ENCODE results near the gene RHBG.
A peak's percentile ranks its signal among the peaks of the same experiment; 100 is the strongest.
"Not testable (repeated sequence)": the region's sequence is repeated elsewhere in the genome, so short reads cannot be mapped to it uniquely, and the experiment has no call there.

The RHBG gene

DNA sequence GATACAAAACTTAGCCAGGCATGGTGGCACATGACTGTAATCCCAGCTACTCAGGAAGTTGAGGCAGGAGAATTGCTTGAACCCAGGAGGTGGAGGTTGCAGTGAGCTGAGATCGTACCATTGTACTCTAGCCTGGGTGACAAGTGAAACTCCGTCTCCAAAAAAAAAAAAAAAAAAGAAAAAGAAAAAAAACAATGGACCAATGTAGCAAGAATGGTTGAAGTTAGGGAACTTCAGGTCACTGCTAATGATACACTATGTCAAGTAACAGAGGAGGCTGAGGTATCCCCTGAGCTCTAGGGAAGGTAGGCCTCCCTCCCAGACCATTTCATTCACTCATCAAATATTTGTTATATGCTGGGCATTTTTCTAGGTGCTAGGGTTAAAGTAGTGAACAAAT, 23.0 kb upstream of the RHBG start:
- not testable (repeated sequence) for H3K4me3 ChIP-seq (ENCODE audit: low read length); H3K9ac ChIP-seq (ENCODE audit: low read length); H3K4me1 ChIP-seq (ENCODE audit: control insufficient read depth, low read depth, low read length); H3K27ac ChIP-seq (ENCODE audit: low read length); H3K36me3 ChIP-seq (ENCODE audit: control insufficient read depth, low read depth, low read length); H3K9me3 ChIP-seq (ENCODE audit: control insufficient read depth, low read depth, low read length); H3K27me3 ChIP-seq (ENCODE audit: control insufficient read depth, insufficient read depth, low read length)

DNA sequence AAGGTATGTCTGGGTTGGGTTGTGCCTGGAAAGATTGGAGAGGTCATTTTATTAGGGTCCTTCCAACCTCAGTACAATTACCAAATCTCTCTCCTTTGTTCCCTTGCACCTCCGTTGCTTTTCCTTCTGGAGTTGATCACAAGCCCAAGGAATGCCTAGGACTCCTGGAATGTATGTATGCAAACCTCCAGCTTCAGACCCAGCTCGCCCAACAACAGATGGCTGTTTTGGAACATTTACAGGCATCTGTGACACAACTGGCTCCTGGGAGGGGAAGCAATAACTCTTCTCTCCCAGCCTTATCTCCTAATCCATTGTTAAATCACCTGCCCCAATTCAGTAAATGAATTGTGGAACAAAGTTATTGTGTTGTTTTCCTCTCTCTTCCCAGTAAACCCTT, 22.4 kb upstream of the RHBG start:
- H3K4me3 ChIP-seq (ENCODE audit: low read length) = no peak overlapping the region
- H3K27me3 ChIP-seq (ENCODE audit: control insufficient read depth, insufficient read depth, low read length) = no peaks in the 10 kb centered on the region
- no peak overlapping the region for H3K9ac ChIP-seq (ENCODE audit: low read length)
- H3K36me3 ChIP-seq (ENCODE audit: control insufficient read depth, low read depth, low read length) = no peaks in the 10 kb centered on the region
- H3K4me1 ChIP-seq (ENCODE audit: control insufficient read depth, low read depth, low read length) = no peaks in the 10 kb centered on the region
- H3K9me3 ChIP-seq (ENCODE audit: control insufficient read depth, low read depth, low read length) = no peaks in the 10 kb centered on the region
- no peak overlapping the region for H3K27ac ChIP-seq (ENCODE audit: low read length)

DNA sequence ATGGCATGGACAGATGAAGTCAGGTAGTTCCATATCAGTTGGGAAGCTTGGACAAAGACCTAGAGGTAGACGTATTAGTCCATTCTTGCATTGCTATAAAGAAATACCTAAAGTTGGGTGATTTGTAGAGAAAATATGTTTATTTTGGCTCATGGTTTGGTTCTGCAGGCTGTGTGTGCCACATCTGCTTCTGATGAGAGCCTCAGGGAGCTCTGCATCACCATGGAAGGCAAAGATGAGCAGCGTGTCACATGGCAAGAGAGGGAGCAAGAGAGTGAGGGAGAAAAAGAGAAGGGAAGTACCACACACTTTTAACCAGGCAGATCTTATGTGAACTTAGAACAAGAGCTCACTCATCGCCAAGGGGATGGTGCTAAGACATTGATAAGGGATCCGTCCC, 21.7 kb upstream of the RHBG start:
- Histone ChIP-seq H3K9ac (ENCODE audit: low read length) (no peak overlapping the region), H3K27me3 (ENCODE audit: control insufficient read depth, insufficient read depth, low read length) (no peaks in the 10 kb centered on the region), H3K9me3 (ENCODE audit: control insufficient read depth, low read depth, low read length) (no peaks in the 10 kb centered on the region), H3K27ac (ENCODE audit: low read length) (no peak overlapping the region), H3K4me1 (ENCODE audit: control insufficient read depth, low read depth, low read length) (no peaks in the 10 kb centered on the region), H3K4me3 (ENCODE audit: low read length) (no peak overlapping the region), H3K36me3 (ENCODE audit: control insufficient read depth, low read depth, low read length) (no peaks in the 10 kb centered on the region)

DNA sequence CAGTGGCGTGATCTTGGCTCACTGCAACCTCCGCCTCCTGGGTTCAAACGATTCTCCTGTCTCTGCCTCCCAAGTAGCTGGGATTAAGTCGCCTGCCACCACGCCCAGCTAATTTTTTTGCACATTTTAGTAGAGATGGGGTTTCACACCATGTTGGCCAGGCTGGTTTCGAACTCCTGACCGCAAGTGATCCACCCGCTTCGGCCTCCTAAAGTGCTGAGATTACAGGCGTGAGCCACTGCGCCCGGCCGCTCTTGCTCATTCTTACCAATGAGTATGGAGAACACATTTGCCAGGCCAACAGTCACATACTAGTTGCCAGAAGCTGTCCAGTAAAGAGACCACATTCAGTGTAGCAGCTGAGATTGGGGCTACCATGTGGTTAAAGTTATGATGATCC, 16.5 kb upstream of the RHBG start:
- not testable (repeated sequence) for H3K36me3 ChIP-seq (ENCODE audit: control insufficient read depth, low read depth, low read length); H3K9me3 ChIP-seq (ENCODE audit: control insufficient read depth, low read depth, low read length); H3K4me3 ChIP-seq (ENCODE audit: low read length); H3K9ac ChIP-seq (ENCODE audit: low read length); H3K27me3 ChIP-seq (ENCODE audit: control insufficient read depth, insufficient read depth, low read length); H3K4me1 ChIP-seq (ENCODE audit: control insufficient read depth, low read depth, low read length); H3K27ac ChIP-seq (ENCODE audit: low read length)

DNA sequence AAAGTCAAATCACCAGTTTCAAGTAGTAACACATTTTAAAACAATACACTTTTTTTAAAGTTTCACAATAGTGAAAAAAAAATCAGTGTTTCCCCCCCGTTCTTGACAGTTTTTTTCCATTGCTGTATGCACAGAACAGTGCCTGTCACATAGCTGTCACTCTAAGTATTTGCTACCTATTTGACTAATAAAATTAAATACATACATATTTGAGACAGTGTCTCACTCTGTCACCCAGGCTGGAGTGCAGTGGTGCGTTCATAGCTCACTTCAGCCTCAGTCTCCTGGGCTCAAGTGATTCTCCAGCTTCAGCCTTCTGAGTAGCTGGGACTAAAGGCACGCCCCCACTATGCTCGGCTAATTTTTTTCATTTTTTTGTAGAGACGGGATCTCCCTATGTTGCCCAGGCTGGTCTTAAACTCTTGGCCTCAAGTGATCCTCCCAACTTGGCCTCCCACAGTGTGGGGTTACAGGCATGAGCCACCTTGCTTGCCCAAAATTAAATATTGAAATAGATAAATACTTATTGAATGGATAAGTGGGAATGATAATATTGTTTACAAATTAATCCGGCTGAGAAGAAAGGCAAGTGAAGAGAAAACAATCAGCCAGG, 12.6 kb upstream of the RHBG start:
- no peak overlapping the region for H3K9ac ChIP-seq (ENCODE audit: low read length)
- peaks cover 5% of the 10 kb centered on the region for H3K4me1 ChIP-seq (ENCODE audit: control insufficient read depth, low read depth, low read length)
- H3K9me3 ChIP-seq (ENCODE audit: control insufficient read depth, low read depth, low read length) = no peaks in the 10 kb centered on the region
- H3K27me3 ChIP-seq (ENCODE audit: control insufficient read depth, insufficient read depth, low read length) = peaks cover 5% of the 10 kb centered on the region
- H3K36me3 ChIP-seq (ENCODE audit: control insufficient read depth, low read depth, low read length) = no peaks in the 10 kb centered on the region
- H3K4me3 ChIP-seq (ENCODE audit: low read length) = no peak overlapping the region
- no peak overlapping the region for H3K27ac ChIP-seq (ENCODE audit: low read length)

DNA sequence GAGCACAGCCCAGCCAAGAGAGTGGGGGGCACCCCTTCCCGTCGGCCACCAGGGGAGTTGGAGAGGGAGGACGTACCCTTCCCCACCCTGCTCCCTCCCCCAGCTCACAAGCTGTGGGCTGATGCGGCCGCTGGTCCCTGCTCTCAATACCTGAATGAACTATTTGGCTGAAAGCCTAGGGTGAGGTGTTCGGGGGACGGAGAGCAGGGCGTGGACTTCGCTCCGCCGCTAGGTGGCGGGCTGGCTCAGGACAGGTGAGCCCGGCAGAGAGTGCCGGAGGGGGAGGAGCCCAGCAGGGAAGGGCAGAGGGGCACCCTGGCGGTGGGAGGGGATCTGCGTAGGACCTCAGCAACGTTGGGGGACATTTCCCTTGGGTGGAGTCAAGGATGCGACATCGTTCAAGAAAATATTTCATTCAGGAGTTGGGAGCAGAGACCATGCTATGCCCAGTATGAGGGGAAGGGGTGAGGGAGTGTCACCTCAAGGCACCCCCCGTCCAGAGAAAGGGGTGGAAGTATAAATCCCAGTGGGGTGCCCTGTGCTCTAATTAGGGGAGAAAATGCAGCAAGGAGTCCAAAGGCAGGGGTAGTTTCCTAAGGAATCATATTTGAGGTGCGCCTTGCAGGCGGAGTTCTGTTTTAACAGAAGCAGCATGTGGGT, 12.0 kb upstream of the RHBG start:
- H3K36me3 ChIP-seq (ENCODE audit: control insufficient read depth, low read depth, low read length) = no peaks in the 10 kb centered on the region
- H3K27ac ChIP-seq (ENCODE audit: low read length) = no peak overlapping the region
- no peaks in the 10 kb centered on the region for H3K9me3 ChIP-seq (ENCODE audit: control insufficient read depth, low read depth, low read length)
- peaks cover 5% of the 10 kb centered on the region for H3K27me3 ChIP-seq (ENCODE audit: control insufficient read depth, insufficient read depth, low read length)
- H3K9ac ChIP-seq (ENCODE audit: low read length) = no peak overlapping the region
- H3K4me3 ChIP-seq (ENCODE audit: low read length) = peak overlapping the region; percentile 73
- peaks cover 5% of the 10 kb centered on the region for H3K4me1 ChIP-seq (ENCODE audit: control insufficient read depth, low read depth, low read length)

DNA sequence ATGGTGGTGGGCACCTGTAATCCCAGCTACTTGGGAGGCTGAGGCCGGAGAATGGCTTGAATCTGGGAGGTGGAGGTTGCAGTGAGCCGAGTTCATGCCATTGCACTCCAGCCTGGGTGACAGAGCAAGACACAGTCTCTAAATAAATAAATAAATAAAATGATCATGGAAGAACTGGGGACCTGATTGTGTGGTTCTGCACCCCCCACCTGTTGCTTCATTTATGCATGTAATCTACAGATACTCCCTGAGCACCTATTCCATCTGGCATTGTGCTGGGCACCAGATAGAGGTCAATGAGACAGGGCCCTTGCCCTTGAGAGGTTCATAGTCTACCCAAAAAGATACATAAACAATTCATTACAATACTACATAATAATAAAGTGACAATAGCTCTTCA, 11.0 kb upstream of the RHBG start:
- Histone ChIP-seq H3K4me1 (ENCODE audit: control insufficient read depth, low read depth, low read length) (peaks cover 5% of the 10 kb centered on the region), H3K9ac (ENCODE audit: low read length) (no peak overlapping the region), H3K4me3 (ENCODE audit: low read length) (no peak overlapping the region), H3K27ac (ENCODE audit: low read length) (no peak overlapping the region), H3K9me3 (ENCODE audit: control insufficient read depth, low read depth, low read length) (no peaks in the 10 kb centered on the region), H3K27me3 (ENCODE audit: control insufficient read depth, insufficient read depth, low read length) (peaks cover 5% of the 10 kb centered on the region), H3K36me3 (ENCODE audit: control insufficient read depth, low read depth, low read length) (no peaks in the 10 kb centered on the region)

DNA sequence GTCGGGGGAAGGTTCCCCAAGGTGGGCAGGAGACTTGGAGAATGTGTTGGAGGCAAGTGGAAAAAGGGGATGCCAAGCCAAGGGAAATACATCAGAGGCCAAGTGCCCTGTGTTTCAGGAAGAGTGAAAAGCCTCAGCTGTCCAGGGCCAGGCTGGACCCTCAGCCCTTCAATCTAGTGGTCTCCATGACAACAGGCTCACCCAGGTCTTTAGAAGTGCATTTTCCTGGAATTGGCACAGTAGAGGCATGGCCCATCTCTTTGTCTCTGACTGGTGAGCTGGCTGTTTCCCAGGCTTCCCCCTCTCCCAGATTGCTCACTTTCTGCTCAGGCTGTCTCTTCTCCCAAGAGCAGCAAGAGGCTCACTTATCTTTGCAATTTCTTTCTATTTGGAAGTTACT, 10.4 kb upstream of the RHBG start:
- no peak overlapping the region for H3K27ac ChIP-seq (ENCODE audit: low read length)
- H3K36me3 ChIP-seq (ENCODE audit: control insufficient read depth, low read depth, low read length) = no peaks in the 10 kb centered on the region
- peaks cover 5% of the 10 kb centered on the region for H3K4me1 ChIP-seq (ENCODE audit: control insufficient read depth, low read depth, low read length)
- H3K9ac ChIP-seq (ENCODE audit: low read length) = no peak overlapping the region
- H3K4me3 ChIP-seq (ENCODE audit: low read length) = no peak overlapping the region
- no peaks in the 10 kb centered on the region for H3K9me3 ChIP-seq (ENCODE audit: control insufficient read depth, low read depth, low read length)
- H3K27me3 ChIP-seq (ENCODE audit: control insufficient read depth, insufficient read depth, low read length) = peaks cover 5% of the 10 kb centered on the region

DNA sequence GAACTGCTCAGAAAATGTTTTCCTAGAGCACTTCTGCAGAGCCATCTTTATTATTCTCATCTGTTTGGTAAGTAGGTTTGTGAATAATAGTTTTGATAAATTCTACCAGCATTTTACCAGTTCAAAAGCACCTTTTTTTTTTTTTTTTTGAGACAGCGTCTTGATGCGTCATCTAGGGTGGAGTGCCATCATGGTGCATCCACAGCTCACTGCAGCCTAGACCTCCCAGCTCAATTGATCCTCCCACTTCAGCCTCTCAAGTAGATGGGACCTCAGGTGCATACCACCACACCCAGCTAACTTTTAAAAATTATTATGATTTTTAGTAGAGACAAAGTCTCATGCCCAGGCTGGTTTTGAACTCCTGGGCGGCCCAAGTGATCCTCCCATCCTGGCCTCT, 9.8 kb upstream of the RHBG start:
- no peak overlapping the region for H3K27ac ChIP-seq (ENCODE audit: low read length)
- H3K9me3 ChIP-seq (ENCODE audit: control insufficient read depth, low read depth, low read length) = no peaks in the 10 kb centered on the region
- H3K27me3 ChIP-seq (ENCODE audit: control insufficient read depth, insufficient read depth, low read length) = peaks cover 5% of the 10 kb centered on the region
- no peak overlapping the region for H3K9ac ChIP-seq (ENCODE audit: low read length)
- no peaks in the 10 kb centered on the region for H3K36me3 ChIP-seq (ENCODE audit: control insufficient read depth, low read depth, low read length)
- H3K4me1 ChIP-seq (ENCODE audit: control insufficient read depth, low read depth, low read length) = peaks cover 5% of the 10 kb centered on the region
- no peak overlapping the region for H3K4me3 ChIP-seq (ENCODE audit: low read length)

DNA sequence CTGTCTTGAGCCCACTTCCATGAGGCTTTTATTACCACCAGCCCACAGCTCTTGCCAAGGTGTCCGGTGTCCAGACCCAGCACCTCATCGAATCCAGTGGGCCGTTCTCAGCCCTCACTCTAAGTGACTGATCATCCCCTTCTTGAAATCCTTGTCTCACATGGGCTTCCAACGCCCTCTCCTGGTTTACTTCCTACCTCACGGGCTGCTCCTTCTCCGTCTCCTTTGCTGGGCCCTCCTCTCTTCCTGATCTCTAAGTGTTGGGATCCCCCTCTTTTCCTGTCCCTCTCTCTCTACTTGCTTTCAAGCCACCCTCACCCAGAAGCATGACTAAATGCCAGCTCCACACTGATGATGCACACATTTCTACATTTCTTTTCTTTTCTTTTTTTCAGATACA, 9.0 kb upstream of the RHBG start:
- H3K4me3 ChIP-seq (ENCODE audit: low read length) = no peak overlapping the region
- no peaks in the 10 kb centered on the region for H3K36me3 ChIP-seq (ENCODE audit: control insufficient read depth, low read depth, low read length)
- H3K9me3 ChIP-seq (ENCODE audit: control insufficient read depth, low read depth, low read length) = no peaks in the 10 kb centered on the region
- H3K27me3 ChIP-seq (ENCODE audit: control insufficient read depth, insufficient read depth, low read length) = peaks cover 5% of the 10 kb centered on the region
- no peak overlapping the region for H3K9ac ChIP-seq (ENCODE audit: low read length)
- no peak overlapping the region for H3K27ac ChIP-seq (ENCODE audit: low read length)
- peaks cover 5% of the 10 kb centered on the region for H3K4me1 ChIP-seq (ENCODE audit: control insufficient read depth, low read depth, low read length)

DNA sequence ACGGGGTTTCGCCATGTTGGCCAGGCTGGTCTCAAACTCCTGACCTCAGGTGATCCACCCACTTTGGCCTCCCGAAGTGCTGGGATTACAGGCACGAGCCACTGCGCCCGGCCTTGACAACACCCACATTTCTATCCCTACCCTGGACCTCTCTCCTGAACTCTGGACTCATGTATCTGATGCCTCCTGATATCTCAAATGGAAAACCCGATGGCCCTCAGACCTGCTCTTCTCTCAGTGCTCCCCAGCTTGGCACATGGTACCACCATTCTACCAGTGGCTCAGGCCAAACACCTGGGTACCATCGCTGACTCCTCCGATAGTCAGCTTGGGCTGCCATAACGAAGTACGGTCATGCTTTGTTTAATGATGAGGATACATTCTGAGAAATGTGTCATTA, 8.5 kb upstream of the RHBG start:
- H3K36me3 ChIP-seq (ENCODE audit: control insufficient read depth, low read depth, low read length) = no peaks in the 10 kb centered on the region
- H3K9me3 ChIP-seq (ENCODE audit: control insufficient read depth, low read depth, low read length) = no peaks in the 10 kb centered on the region
- H3K4me3 ChIP-seq (ENCODE audit: low read length) = no peak overlapping the region
- peaks cover 5% of the 10 kb centered on the region for H3K4me1 ChIP-seq (ENCODE audit: control insufficient read depth, low read depth, low read length)
- H3K27me3 ChIP-seq (ENCODE audit: control insufficient read depth, insufficient read depth, low read length) = peaks cover 5% of the 10 kb centered on the region
- H3K9ac ChIP-seq (ENCODE audit: low read length) = no peak overlapping the region
- H3K27ac ChIP-seq (ENCODE audit: low read length) = no peak overlapping the region

DNA sequence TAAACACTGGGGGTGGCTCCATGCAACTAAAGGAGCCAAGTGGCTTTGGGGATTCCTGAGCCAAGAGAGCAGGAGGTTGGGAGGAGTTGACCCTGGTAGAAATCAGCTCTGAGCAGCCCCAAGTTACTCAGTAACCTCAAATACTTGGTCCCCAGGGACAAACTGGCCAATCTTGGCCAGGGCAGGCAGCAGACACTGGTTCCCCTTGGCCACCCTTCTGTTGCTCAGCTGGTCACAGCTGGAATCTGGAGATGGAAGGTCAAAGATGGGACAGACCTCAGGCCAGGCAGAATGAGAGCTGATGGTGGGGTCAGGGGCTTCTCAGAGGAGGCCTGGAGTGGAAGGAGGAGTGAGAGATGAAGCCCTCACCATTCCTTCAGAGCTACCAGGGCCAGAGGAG, 3.3 kb upstream of the RHBG start:
- Histone ChIP-seq H3K27ac (ENCODE audit: low read length) (no peak overlapping the region), H3K36me3 (ENCODE audit: control insufficient read depth, low read depth, low read length) (no peaks in the 10 kb centered on the region), H3K9ac (ENCODE audit: low read length) (no peak overlapping the region), H3K27me3 (ENCODE audit: control insufficient read depth, insufficient read depth, low read length) (peaks cover 30% of the 10 kb centered on the region), H3K9me3 (ENCODE audit: control insufficient read depth, low read depth, low read length) (no peaks in the 10 kb centered on the region), H3K4me3 (ENCODE audit: low read length) (no peak overlapping the region), H3K4me1 (ENCODE audit: control insufficient read depth, low read depth, low read length) (peaks cover 8% of the 10 kb centered on the region)

Measured in iPS-18a (cell line).